SK-N-MC (cell line): Measurements from ENCODE around the gene CCDC187.

Source experiments
- EZH2 ChIP-seq: fragments of 200-600 bp; sonication (generic); IDR thresholded peaks from one replicate; pipeline ENCODE4 v1.6.1; 2017; ENCODE audit warnings: antibody characterized with exemption
- FOXP2 ChIP-seq: optimal IDR thresholded peaks from 2 replicates; pipeline ENCODE3; 2011; ENCODE audit warnings: mild to moderate bottlenecking, moderate library complexity; ENCODE audit not compliant: insufficient read depth; ENCODE audit errors: extremely low read length, control extremely low read depth
- POLR2AphosphoS5 ChIP-seq: IDR thresholded peaks from 2 replicates; pipeline ENCODE4 v1.6.1; 2012; ENCODE audit warnings: mild to moderate bottlenecking, low read depth, low read length, borderline replicate concordance

DNA sequence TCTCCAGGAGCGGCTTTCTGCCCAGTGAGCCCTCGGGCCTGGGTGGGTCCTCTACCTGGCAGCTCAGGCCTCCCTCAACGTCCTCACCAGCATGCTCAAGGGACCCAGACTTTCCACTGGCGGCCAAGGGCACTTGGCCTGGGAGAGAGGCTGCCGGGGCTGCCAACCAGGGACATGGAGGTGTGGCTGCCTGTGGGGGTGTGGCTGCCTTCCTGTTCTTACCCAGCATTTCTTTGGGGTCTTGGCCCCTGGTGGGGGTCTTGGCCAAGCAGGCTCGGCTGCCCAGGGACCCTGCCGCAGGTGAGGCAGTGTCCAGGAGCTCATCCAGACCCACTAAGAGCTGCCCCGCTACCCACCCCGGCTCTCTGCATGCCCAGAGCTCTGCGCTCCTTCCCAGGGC lies 51.0 kb downstream of the CCDC187 start:
- TF ChIP-seq POLR2AphosphoS5 (no peak), EZH2 (no peak), FOXP2 (no peak)
